Upper lobe of left lung (tissue), 4 donors: ENCODE results near the gene CASP8.

ENCODE experiments used
- EP300 ChIP-seq, 4 donors: sonication (generic); formaldehyde crosslinking; IDR thresholded peaks; one replicate each; pipeline ENCODE4 v1.5.1; 2017; ENCODE audit warnings: antibody characterized with exemption in 4 of 4, control low read depth in 2 of 4
- POLR2A ChIP-seq, 4 donors: fragments of 450-650 bp; IDR thresholded peaks; one replicate each; pipeline ENCODE4 v1.5.1; 2016 to 2017; ENCODE audit warnings: antibody characterized with exemption in 4 of 4, mild to moderate bottlenecking in 2 of 4
- TF ChIP-seq, protein P1 (sequence below), 6 experiments: fragments of 450-650 bp in 4 of 6; fragments of 200-600 bp in 2 of 6; sonication (generic) in 2 of 6; IDR thresholded peaks; one replicate each; pipeline ENCODE4 v1.5.1; 2016 to 2019; ENCODE audit warnings: antibody characterized with exemption in 6 of 6

DNA sequence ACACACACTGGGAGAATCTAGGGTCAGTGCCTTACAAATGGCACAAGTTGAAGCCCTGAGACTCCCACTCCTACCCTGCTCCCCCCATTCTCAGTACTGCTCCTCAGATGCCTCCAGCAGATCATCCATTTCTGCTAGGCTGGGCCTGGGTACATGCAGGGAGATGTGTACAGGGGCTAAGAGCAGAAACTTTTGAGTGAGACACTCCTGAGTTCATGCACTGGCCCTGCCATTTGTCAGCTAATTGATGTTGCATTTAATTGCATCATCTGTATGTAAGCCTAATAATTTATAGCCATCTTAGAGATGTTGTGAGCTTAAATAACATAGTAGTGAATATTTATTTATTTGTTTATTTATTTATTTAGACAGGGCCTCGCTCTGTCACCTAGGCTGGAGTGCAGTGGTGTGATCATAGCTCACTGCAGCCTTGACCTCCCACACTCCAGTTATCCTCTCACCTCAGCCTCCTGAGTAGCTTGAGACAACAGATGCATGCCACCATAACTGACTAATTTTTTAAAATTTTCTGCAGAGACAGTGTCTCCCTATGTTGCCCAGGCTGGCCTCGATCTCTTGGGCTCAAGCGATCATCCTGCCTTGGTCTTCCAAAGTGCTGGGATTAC lies 4.8 kb upstream of the CASP8 start:
- TF ChIP-seq, protein P1, sequence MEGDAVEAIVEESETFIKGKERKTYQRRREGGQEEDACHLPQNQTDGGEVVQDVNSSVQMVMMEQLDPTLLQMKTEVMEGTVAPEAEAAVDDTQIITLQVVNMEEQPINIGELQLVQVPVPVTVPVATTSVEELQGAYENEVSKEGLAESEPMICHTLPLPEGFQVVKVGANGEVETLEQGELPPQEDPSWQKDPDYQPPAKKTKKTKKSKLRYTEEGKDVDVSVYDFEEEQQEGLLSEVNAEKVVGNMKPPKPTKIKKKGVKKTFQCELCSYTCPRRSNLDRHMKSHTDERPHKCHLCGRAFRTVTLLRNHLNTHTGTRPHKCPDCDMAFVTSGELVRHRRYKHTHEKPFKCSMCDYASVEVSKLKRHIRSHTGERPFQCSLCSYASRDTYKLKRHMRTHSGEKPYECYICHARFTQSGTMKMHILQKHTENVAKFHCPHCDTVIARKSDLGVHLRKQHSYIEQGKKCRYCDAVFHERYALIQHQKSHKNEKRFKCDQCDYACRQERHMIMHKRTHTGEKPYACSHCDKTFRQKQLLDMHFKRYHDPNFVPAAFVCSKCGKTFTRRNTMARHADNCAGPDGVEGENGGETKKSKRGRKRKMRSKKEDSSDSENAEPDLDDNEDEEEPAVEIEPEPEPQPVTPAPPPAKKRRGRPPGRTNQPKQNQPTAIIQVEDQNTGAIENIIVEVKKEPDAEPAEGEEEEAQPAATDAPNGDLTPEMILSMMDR (IDR thresholded peaks at IDR 0.05) = no peak
- TF ChIP-seq POLR2A (IDR thresholded peaks at IDR 0.05) (no peak), EP300 (IDR thresholded peaks at IDR 0.05) (no peak)
